Left ventricle myocardium inferior (tissue), 1 donor: ENCODE data around the gene MIS18A. TPM values are rescaled to one million over a fixed set of nuclear protein-coding genes. Genes with fewer than 3 reads are reported as not detected.

Source experiments
- DNase-seq: peaks from one replicate; pipeline ENCODE4 v3.0.0-alpha.2; 2020
- H3K27ac ChIP-seq: fragments of 200-600 bp; replicated peaks from 2 replicates; pipeline ENCODE4 v1.8.0; 2021
- H3K27me3 ChIP-seq: fragments of 200-600 bp; 2 replicates; pipeline ENCODE4 v1.8.0; 2021; ENCODE audit warnings: low read depth
- H3K36me3 ChIP-seq: fragments of 200-600 bp; 2 replicates; pipeline ENCODE4 v1.8.0; 2021
- H3K4me1 ChIP-seq: fragments of 200-600 bp; 2 replicates; pipeline ENCODE4 v1.8.0; 2021
- H3K4me3 ChIP-seq: fragments of 200-600 bp; 2 replicates; pipeline ENCODE4 v1.8.0; 2021; ENCODE audit warnings: mild to moderate bottlenecking, moderate library complexity
- H3K9me3 ChIP-seq: fragments of 200-600 bp; replicated peaks from 2 replicates; pipeline ENCODE4 v1.8.0; 2021
- intact Hi-C: fragments of 100-400 bp; cut with micrococcal nuclease; formaldehyde crosslinking; loops from one replicate; pipeline ENCODE4 v1.11.0; 2022
- long read RNA-seq: library from polyadenylated mRNA; unstranded; transcript quantifications from one replicate; pipeline ENCODE4 v2.0.0, GENCODE V29; 2021
- total RNA-seq: library from RNA; stranded (reverse); fragmentation: NEBNext Ultra II Directional; extraction: Animal tissue kit (Norgen Biotek cat#: 25700); gene quantifications from one replicate; pipeline ENCODE4 v1.2.1, GENCODE V29; 2021
- TF ChIP-seq, protein P1 (sequence below): fragments of 200-600 bp; IDR thresholded peaks from 2 replicates; pipeline ENCODE4 v1.8.0; 2021; ENCODE audit warnings: antibody characterized with exemption, mild to moderate bottlenecking, borderline replicate concordance
- donor health status: DM: no; HTN: yes; CAD: no; lungs with severe emphysema.

The MIS18A gene, protein sequence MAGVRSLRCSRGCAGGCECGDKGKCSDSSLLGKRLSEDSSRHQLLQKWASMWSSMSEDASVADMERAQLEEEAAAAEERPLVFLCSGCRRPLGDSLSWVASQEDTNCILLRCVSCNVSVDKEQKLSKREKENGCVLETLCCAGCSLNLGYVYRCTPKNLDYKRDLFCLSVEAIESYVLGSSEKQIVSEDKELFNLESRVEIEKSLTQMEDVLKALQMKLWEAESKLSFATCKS
- 3.2 TPM for total RNA-seq
- long read RNA-seq, transcript MIS18A-201 (5 exons, 1,575 nt): major isoform, 5 of 6 reads
- long read RNA-seq, partial matches to known transcripts: 0 of 6 reads
- long read RNA-seq, other reads (novel, unspliced or antisense): 1 of 6 reads

DNA sequence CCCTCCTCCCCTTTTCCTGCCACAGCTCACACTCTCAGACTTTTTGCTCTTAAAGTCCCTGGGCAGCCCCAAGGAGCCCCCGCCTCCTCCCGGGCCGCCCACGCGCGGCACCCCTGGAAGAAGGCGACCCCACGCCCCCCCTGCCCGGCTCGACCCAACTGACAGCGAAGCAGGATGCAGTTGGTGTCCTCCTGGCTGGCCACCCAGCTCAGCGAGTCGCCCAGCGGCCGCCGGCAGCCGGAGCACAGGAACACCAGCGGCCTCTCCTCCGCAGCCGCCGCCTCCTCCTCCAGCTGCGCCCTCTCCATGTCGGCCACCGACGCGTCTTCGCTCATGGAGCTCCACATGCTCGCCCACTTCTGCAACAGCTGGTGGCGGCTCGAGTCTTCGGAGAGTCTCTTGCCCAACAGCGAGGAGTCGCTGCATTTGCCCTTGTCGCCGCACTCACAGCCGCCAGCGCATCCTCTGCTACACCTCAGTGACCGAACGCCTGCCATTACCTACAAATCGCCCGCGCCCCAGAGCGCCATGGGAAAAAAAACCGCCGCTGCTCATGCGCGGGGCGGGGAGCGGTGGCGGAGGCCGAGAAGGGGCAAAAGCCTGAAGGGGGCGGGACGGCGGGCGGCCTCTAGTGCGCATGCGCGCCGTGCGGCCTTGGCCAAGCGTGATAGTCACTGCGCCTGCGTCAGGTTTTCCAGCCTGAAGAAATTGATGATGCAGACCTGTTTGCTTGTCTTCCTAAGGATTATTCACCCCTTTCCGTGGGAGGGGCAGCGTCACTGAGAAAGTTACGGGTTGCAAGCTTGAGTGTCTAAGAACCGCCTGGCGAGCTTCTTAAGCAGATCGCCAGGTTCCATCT lies at the start of gene MIS18A:
MIS18A (minus strand) TSS at position 532 of the 859 bp plus-strand sequence; CDS start at position 497, 35 bp downstream.
- Histone ChIP-seq H3K27ac (peak within 1 kb of the TSS; percentile 73), H3K4me1 (peaks cover 26% of the 10 kb centered on the region), H3K9me3 (no peaks in the 10 kb centered on the region), H3K36me3 (peaks cover 11% of the 10 kb centered on the region), H3K4me3 (peak within 1 kb of the TSS; percentile 94), H3K27me3 (no peaks in the 10 kb centered on the region)
- TF ChIP-seq, protein P1, sequence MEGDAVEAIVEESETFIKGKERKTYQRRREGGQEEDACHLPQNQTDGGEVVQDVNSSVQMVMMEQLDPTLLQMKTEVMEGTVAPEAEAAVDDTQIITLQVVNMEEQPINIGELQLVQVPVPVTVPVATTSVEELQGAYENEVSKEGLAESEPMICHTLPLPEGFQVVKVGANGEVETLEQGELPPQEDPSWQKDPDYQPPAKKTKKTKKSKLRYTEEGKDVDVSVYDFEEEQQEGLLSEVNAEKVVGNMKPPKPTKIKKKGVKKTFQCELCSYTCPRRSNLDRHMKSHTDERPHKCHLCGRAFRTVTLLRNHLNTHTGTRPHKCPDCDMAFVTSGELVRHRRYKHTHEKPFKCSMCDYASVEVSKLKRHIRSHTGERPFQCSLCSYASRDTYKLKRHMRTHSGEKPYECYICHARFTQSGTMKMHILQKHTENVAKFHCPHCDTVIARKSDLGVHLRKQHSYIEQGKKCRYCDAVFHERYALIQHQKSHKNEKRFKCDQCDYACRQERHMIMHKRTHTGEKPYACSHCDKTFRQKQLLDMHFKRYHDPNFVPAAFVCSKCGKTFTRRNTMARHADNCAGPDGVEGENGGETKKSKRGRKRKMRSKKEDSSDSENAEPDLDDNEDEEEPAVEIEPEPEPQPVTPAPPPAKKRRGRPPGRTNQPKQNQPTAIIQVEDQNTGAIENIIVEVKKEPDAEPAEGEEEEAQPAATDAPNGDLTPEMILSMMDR: peak; percentile 19
- intact Hi-C loops: no loop called here
- DNase-seq: peak; percentile 95

DNA sequence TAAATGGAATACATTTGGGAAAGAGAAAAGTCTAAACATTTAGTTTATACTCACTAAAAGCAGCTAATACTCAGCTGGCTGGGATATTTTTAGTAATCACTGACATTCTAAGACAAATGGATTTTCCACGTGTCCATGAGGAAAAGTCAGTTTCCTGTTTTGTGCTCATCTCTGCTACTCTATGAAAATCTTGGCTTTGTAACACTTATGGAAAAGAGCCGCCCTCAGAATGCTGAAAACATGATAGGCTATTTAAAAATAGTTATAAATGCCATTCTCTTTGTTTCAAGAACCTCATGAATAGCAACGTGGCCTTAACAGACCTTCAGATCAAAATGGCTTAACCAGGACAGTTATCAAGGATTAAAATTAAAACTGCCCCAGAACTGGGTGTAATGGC lies 49.7 kb upstream of the MIS18A start:
- Histone ChIP-seq H3K9me3 (no peaks in the 10 kb centered on the region), H3K27ac (peak overlapping the region; percentile 89), H3K4me3 (no peak overlapping the region), H3K27me3 (no peaks in the 10 kb centered on the region), H3K36me3 (peaks cover 58% of the 10 kb centered on the region), H3K4me1 (peaks cover 43% of the 10 kb centered on the region)
- intact Hi-C loops: no loop called here
- no peak for DNase-seq
- TF ChIP-seq, protein P1: no peak

DNA sequence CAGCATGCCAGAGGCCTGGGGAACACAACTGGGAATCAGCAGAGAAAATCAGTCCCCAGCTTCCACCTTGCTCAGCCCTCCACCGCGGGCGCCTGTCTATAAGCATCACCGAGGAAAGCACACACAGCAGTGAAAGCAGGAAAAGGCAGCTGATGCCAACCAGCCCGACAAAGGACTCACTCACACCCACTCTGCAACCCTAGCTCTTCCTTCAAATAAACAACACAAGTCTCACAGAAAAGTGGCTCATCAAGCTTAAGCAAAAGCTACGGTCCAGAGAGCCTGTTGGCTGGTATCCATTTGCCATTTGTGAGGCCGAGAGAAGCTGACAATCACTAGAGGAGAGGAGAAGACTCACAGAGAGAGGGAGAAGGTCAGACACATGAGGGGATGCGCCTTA lies 46.9 kb upstream of the MIS18A start:
- intact Hi-C loops: no loop called here
- no peak for DNase-seq
- H3K36me3 ChIP-seq: peaks cover 65% of the 10 kb centered on the region
- H3K27ac ChIP-seq: peak overlapping the region; percentile 89
- no peaks in the 10 kb centered on the region for H3K9me3 ChIP-seq
- TF ChIP-seq, protein P1: no peak
- H3K4me1 ChIP-seq: peaks cover 43% of the 10 kb centered on the region
- no peak overlapping the region for H3K4me3 ChIP-seq
- no peaks in the 10 kb centered on the region for H3K27me3 ChIP-seq

DNA sequence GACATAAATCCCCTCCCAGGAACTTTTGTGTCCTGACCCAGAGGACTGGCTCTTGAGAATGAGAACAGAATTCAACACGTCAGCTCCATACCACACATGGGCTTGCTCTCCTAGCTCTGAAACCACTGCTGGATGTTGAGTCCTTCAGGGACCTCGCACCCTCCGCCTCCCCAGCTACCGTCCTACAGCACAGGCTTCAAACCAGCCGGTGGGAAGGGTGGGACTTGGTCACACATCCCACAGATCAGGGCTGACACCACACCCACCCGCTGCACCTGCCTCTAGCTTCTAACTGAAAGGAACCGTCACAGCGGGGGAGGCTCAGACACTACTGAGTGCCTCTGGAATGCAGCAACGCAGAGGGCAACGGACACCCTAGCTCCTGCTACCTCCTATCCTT lies 43.8 kb upstream of the MIS18A start:
- no peak for DNase-seq
- H3K9me3 ChIP-seq: no peaks in the 10 kb centered on the region
- peaks cover 34% of the 10 kb centered on the region for H3K4me1 ChIP-seq
- intact Hi-C loops: no loop called here
- H3K4me3 ChIP-seq: no peak overlapping the region
- H3K27ac ChIP-seq: no peak overlapping the region
- no peaks in the 10 kb centered on the region for H3K27me3 ChIP-seq
- peaks cover 91% of the 10 kb centered on the region for H3K36me3 ChIP-seq
- TF ChIP-seq, protein P1: no peak

DNA sequence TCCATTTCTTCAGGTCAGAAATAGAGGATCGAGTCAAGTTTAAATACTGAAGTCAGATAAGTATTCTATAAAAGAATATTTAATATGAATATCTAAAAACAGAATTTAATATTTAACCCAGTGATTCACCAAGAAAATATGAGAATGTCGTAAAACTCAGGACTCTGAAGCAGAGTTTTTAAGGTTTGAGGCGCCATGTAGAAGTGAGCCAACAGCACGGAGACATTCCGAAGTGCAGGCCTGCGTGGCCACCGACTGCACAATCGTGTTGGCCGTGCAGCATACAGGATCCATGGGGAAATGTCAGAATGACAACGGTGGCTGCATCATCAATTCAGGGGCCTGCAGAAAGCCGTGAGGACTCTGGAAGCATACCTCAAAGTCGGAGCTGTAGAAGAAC lies 43.3 kb upstream of the MIS18A start:
- TF ChIP-seq, protein P1: no peak
- intact Hi-C loops: no loop called here
- Histone ChIP-seq H3K4me3 (no peak overlapping the region), H3K27ac (no peak overlapping the region), H3K36me3 (peaks cover 97% of the 10 kb centered on the region), H3K4me1 (peaks cover 28% of the 10 kb centered on the region), H3K9me3 (no peaks in the 10 kb centered on the region), H3K27me3 (no peaks in the 10 kb centered on the region)
- DNase-seq: no peak
